ENCODE data around the gene DEK. TPM values are rescaled to one million over a fixed set of nuclear protein-coding genes. Genes with fewer than 3 reads are reported as not detected.
"Not testable (repeated sequence)": the region's sequence is repeated elsewhere in the genome, so short reads cannot be mapped to it uniquely, and the experiment has no call there.

Gene DEK
- total RNA-seq, 1 donor = 156 TPM

GRCh38 chr6:18213439-18213838, 50.9 kb downstream of the DEK start:
- no peak for DNase-seq (ENCODE audit: low read depth)
- no peak overlapping the region for H3K4me3 ChIP-seq (ENCODE audit: low read depth, low read length)
- no peak for TF ChIP-seq CTCF (IDR thresholded peaks at IDR 0.05; ENCODE audit: insufficient read depth, low read length)

GRCh38 chr6:18212231-18212630, 52.1 kb downstream of the DEK start:
- H3K4me3 ChIP-seq (ENCODE audit: low read depth, low read length) = no peak overlapping the region
- no peak for DNase-seq (ENCODE audit: low read depth)
- TF ChIP-seq CTCF (IDR thresholded peaks at IDR 0.05; ENCODE audit: insufficient read depth, low read length) = no peak

DNA sequence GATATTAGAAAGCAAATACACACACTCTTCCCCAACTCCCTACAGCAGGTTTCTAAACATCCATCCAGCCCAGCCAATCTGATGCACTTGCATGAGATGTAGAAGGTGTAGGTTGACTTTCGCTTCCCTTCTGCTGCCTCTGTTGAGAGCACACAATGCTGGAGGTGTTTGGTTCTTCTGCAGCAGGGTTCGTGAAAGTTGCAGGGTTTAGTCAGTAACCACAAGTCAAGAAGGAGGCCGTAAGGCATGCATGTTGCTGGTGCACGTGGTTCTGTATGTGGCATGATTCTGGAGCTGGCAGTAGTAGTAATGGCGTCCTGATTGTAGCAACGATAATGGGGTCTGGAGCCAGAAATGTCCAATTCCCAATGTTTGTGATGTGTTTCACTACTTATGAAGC, 53.0 kb downstream of the DEK start:
- TF ChIP-seq CTCF (IDR thresholded peaks at IDR 0.05; ENCODE audit: insufficient read depth, low read length) = no peak
- H3K4me3 ChIP-seq (ENCODE audit: low read depth, low read length) = no peak overlapping the region
- no peak for DNase-seq (ENCODE audit: low read depth)

GRCh38 chr6:18210707-18211106, 53.6 kb downstream of the DEK start:
- DNase-seq (ENCODE audit: low read depth) = no peak
- TF ChIP-seq CTCF (IDR thresholded peaks at IDR 0.05; ENCODE audit: insufficient read depth, low read length) = no peak
- H3K4me3 ChIP-seq (ENCODE audit: low read depth, low read length) = no peak overlapping the region

DNA sequence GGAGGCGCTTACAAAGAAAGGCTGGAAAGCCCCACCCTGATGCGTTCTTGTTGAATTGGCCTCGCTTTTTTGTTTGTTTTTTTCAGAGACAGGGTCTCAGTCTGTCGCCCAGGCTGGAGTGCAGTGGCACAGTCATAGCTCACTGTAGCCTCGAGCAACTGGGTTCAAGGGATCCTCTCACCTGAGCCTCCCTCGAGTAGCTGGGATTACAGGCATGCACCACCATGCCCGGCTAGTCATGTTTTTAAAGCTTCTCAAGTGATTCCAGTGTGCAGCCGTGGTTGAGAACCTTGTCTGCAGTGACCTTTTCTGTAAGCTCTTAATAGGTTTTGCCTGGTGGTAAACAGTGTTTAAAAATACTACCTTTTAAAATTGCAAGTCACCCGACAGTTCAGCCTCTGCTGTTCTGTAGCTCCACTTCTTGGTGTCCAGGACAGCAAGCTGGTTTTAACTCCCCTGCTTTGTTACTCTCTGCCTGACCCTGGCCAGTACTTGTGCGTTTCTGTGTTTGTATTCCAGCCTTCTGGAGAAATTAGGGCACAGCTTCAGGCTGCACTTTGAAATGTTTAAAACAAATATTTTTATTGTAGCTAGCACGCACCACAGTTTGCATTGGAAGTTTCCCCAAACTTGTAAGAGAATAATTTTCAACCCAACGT, 54.7 kb downstream of the DEK start:
- no peak overlapping the region for H3K4me3 ChIP-seq (ENCODE audit: low read depth, low read length)
- DNase-seq (ENCODE audit: low read depth) = no peak
- TF ChIP-seq CTCF (IDR thresholded peaks at IDR 0.05; ENCODE audit: insufficient read depth, low read length) = no peak

DNA sequence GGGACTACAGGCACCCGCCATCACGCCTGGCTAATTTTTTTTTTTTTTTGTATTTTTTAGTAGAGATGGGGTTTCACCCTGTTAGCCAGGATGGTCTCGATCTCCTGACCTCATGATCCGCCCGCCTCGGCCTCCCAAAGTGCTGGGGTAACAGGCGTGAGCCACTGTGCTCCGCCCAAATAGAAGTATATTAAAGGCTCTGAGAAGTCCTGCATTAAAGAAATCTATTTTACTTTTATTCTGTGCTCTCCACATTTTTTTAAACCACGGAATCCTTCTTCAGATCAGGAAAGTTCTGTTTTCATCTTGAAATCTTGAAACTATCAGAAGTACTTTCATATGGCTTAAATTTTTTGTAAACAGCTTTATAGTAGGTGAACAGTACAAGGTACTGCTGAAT, 55.6 kb downstream of the DEK start:
- H3K4me3 ChIP-seq (ENCODE audit: low read depth, low read length); DNase-seq (ENCODE audit: low read depth): not testable (repeated sequence)

GRCh38 chr6:18207949-18208348, 56.4 kb downstream of the DEK start:
- no peak for DNase-seq (ENCODE audit: low read depth)

More at GRCh38 chr6:18207949-18208348, 56.4 kb downstream of the DEK start:
- no peak for TF ChIP-seq CTCF (IDR thresholded peaks at IDR 0.05; ENCODE audit: insufficient read depth, low read length)
- H3K4me3 ChIP-seq (ENCODE audit: low read depth, low read length) = no peak overlapping the region

All from fibroblast of the aortic adventitia (primary cell).